ENCODE results near the gene SGIP1. TPM values are rescaled to one million over a fixed set of nuclear protein-coding genes. Genes with fewer than 3 reads are reported as not detected.
A peak's percentile ranks its signal among the peaks of the same experiment; 100 is the strongest.

The SGIP1 gene
- total and polyA plus RNA-seq, 2 of the 8 experiments (the other 6 are each of a cell fraction or from before 2014, with no cell fraction given), result 1.4 to 2.1 TPM

GRCh38 chr1:66730462-66730861, 196.5 kb downstream of the SGIP1 start:
- Histone ChIP-seq H2BK5ac (ENCODE audit: low read depth, low read length) (no peak overlapping the region), H4K20me1 (replicated peaks in 1 of 2; ENCODE audit: control insufficient read depth in 1 of 2, insufficient read depth in 2 of 2, low read length in 2 of 2) (no peaks in the 10 kb centered on the region), H3K4ac (replicated peaks; ENCODE audit: insufficient read length, low read depth, low read length) (no peak overlapping the region), H2AFZ (ENCODE audit: low read length) (no peak overlapping the region), H3K23me2 (ENCODE audit: low read depth, low read length) (no peaks in the 10 kb centered on the region), H2AK5ac (ENCODE audit: low read depth, low read length) (no peak overlapping the region), H3K23ac (ENCODE audit: insufficient read length) (no peak overlapping the region), H3K79me2 (ENCODE audit: control insufficient read depth in 1 of 2, insufficient read depth in 2 of 2, low read length in 2 of 2) (no peaks in the 10 kb centered on the region), H4K91ac (replicated peaks; ENCODE audit: insufficient read length, low read length) (no peak overlapping the region), H2BK12ac (ENCODE audit: low read depth, low read length) (no peak overlapping the region), H3K9ac (replicated peaks in 1 of 4; ENCODE audit: extremely low read depth in 1 of 4, low read depth in 3 of 4, low read length in 3 of 4) (no peak overlapping the region), H3K4me3 (ENCODE audit: extremely low read depth in 1 of 4, insufficient read depth in 2 of 4, low read depth in 3 of 4, low read length in 4 of 4) (no peak overlapping the region), H3K4me1 (replicated peaks in 1 of 4; ENCODE audit: control insufficient read depth in 3 of 4, insufficient read depth in 4 of 4, low read length in 3 of 4) (peaks cover 0 to 4% (median 2%) of the 10 kb centered on the region in 4 experiments; a peak in 2 of 7 replicates), H3K36me3 (ENCODE audit: control insufficient read depth in 2 of 4, insufficient read depth in 4 of 4, low read length in 3 of 4) (no peaks in the 10 kb centered on the region), H3K27me3 (replicated peaks in 1 of 4; ENCODE audit: control insufficient read depth in 3 of 4, extremely low read depth in 1 of 4, insufficient read depth in 3 of 4, low read length in 3 of 4) (no peaks in the 10 kb centered on the region), H4K5ac (ENCODE audit: insufficient read length, low read depth, low read length) (no peak overlapping the region), H2BK20ac (ENCODE audit: low read length) (no peak overlapping the region), H3K79me1 (ENCODE audit: low read depth, low read length) (no peaks in the 10 kb centered on the region), H3K9me3 (ENCODE audit: insufficient read depth in 2 of 2, low read depth in 1 of 2, low read length in 1 of 2) (no peaks in the 10 kb centered on the region), H3K56ac (replicated peaks; ENCODE audit: insufficient read length, low read depth, low read length) (no peak overlapping the region), H4K8ac (ENCODE audit: extremely low read depth, insufficient read depth, low read length) (no peak overlapping the region), H3K18ac (ENCODE audit: extremely low read depth, low read length) (no peak overlapping the region), H2BK120ac (replicated peaks; ENCODE audit: low read depth, low read length) (no peak overlapping the region), H3K27ac (ENCODE audit: low read depth, low read length) (no peak overlapping the region), H3K4me2 (ENCODE audit: insufficient read depth in 1 of 2, low read depth in 2 of 2, low read length in 2 of 2) (peak overlapping the region in 1 of 2 experiments; percentile 9; a peak in 1 of 4 replicates), H3K14ac (ENCODE audit: insufficient read length) (no peak overlapping the region), H2BK15ac (ENCODE audit: low read length) (no peak overlapping the region)
- CTCF ChIA-PET (ENCODE audit: partially characterized antibody), result no interaction called here
- DNase-seq (ENCODE audit: low read depth in 1 of 2, low spot score in 2 of 2) (no peak), FAIRE-seq (no peak)
- TF ChIP-seq TCF12 (IDR thresholded peaks at IDR 0.05; ENCODE audit: low read depth, low read length) (peak; percentile 33; the same call in 1 of the 2 replicates), ZNF274 (IDR thresholded peaks at IDR 0.05; ENCODE audit: borderline replicate concordance, extremely low read depth, low read length) (no peak)
- POLR2A ChIA-PET (ENCODE audit: partially characterized antibody), result no interaction called here
- WGBS, 2 experiments (ENCODE audit: extremely low coverage in 1 of 2, insufficient coverage in 1 of 2, insufficient read length in 1 of 2, insufficient replicate concordance in 2 of 2, low coverage in 1 of 2, low lambda C conversion rate in 2 of 2, missing lambda C conversion rate in 1 of 2), result 83% methylated on average over 2 of the region's 2 CpGs; no CpG with 5 or more reads in 1 of the 2 experiments
